H1 (cell line): ENCODE results near the gene GGT7. TPM values are rescaled to one million over a fixed set of nuclear protein-coding genes. Genes with fewer than 3 reads are reported as not detected.

ENCODE experiments used
- CTCF ChIA-PET: fragments of 300-600 bp; sonication (Branson Sonifier 250); formaldehyde crosslinking; loops from one replicate; lab custom pipeline; 2021; ENCODE audit not compliant: partially characterized antibody; lab: Charles Lee
- POLR2A ChIA-PET: fragments of 300-600 bp; sonication (Branson Sonifier 250); formaldehyde crosslinking; loops from one replicate; lab custom pipeline; 2021; ENCODE audit warnings: inconsistent platforms; ENCODE audit not compliant: partially characterized antibody; lab: Charles Lee
- DNase-seq, 2 experiments: peaks; one replicate each; pipeline versions ENCODE4 v3.0.0 to v3.0.0-alpha.2; 2010 to 2022; ENCODE audit warnings: low spot score in 2 of 2, low read depth in 1 of 2, mixed read lengths in 1 of 2
- FAIRE-seq: peaks from 2 replicates; lab custom pipeline; 2011; peaks lifted over from hg19 to GRCh38; lab: Jason Lieb, UNC
- H2AFZ ChIP-seq: 2 replicates; pipeline ENCODE4 v1.8.1; 2012; ENCODE audit warnings: low read length, inconsistent platforms
- H2AK5ac ChIP-seq: 2 replicates; pipeline ENCODE4 v1.6.1; 2013; ENCODE audit warnings: low read depth, low read length
- H2BK120ac ChIP-seq: replicated peaks from 2 replicates; pipeline ENCODE3; 2013; ENCODE audit warnings: low read depth, low read length, inconsistent platforms
- H2BK12ac ChIP-seq: 2 replicates; pipeline ENCODE4 v1.6.1; 2013; ENCODE audit warnings: low read depth, low read length
- H2BK15ac ChIP-seq: 2 replicates; pipeline ENCODE4 v1.6.1; 2013; ENCODE audit warnings: low read length
- H2BK20ac ChIP-seq: 2 replicates; pipeline ENCODE4 v1.6.1; 2013; ENCODE audit warnings: low read length
- H2BK5ac ChIP-seq: 2 replicates; pipeline ENCODE4 v1.6.1; 2013; ENCODE audit warnings: low read depth, low read length
- H3K14ac ChIP-seq: 2 replicates; pipeline ENCODE4 v1.6.1; 2013; ENCODE audit warnings: inconsistent platforms; ENCODE audit not compliant: insufficient read length
- H3K18ac ChIP-seq: 2 replicates; pipeline ENCODE4 v1.6.1; 2013; ENCODE audit warnings: low read length; ENCODE audit errors: extremely low read depth
- H3K23ac ChIP-seq: 2 replicates; pipeline ENCODE4 v1.6.1; 2013; ENCODE audit warnings: inconsistent platforms; ENCODE audit not compliant: insufficient read length
- H3K23me2 ChIP-seq: 2 replicates; pipeline ENCODE4 v1.6.1; 2013; ENCODE audit warnings: low read depth, low read length
- H3K27ac ChIP-seq: 2 replicates; pipeline ENCODE4 v1.6.1; 2011; ENCODE audit warnings: low read depth, low read length, inconsistent platforms
- H3K27me3 ChIP-seq, 4 experiments: replicated peaks in 1 of 4; 1 replicate in 1 of 4; 2 replicates in 3 of 4; pipeline versions ENCODE4 v1.6.1 to v1.8.1; 2011 to 2013; ENCODE audit warnings: low read length in 3 of 4, mild to moderate bottlenecking in 3 of 4, inconsistent platforms in 2 of 4, mixed read lengths in 2 of 4, moderate library complexity in 1 of 4; ENCODE audit not compliant: control insufficient read depth in 3 of 4, insufficient read depth in 3 of 4; ENCODE audit errors: extremely low read depth in 1 of 4
- H3K36me3 ChIP-seq, 4 experiments: 2 replicates each; pipeline versions ENCODE4 v1.6.1 to v1.8.1; 2011 to 2013; ENCODE audit warnings: mild to moderate bottlenecking in 4 of 4, low read length in 3 of 4, moderate library complexity in 2 of 4, control low read depth in 1 of 4, inconsistent platforms in 1 of 4; ENCODE audit not compliant: insufficient read depth in 4 of 4, control insufficient read depth in 2 of 4
- H3K4ac ChIP-seq: replicated peaks from 2 replicates; pipeline ENCODE3; 2013; ENCODE audit warnings: low read length, low read depth, mixed read lengths, inconsistent platforms; ENCODE audit not compliant: insufficient read length
- H3K4me1 ChIP-seq, 4 experiments: replicated peaks in 1 of 4; 1 replicate in 1 of 4; 2 replicates in 3 of 4; pipeline versions ENCODE4 v1.6.1 to v1.8.1; 2011 to 2013; ENCODE audit warnings: low read length in 3 of 4, inconsistent platforms in 2 of 4, mixed read lengths in 1 of 4; ENCODE audit not compliant: insufficient read depth in 4 of 4, control insufficient read depth in 3 of 4
- H3K4me2 ChIP-seq, 2 experiments: 2 replicates each; pipeline versions ENCODE4 v1.6.1 to v1.8.1; 2011 to 2013; ENCODE audit warnings: low read depth in 2 of 2, low read length in 2 of 2, control low read depth in 1 of 2, inconsistent platforms in 1 of 2, mild to moderate bottlenecking in 1 of 2; ENCODE audit not compliant: insufficient read depth in 1 of 2
- H3K4me3 ChIP-seq, 4 experiments: fragments of 200-600, 300-600 bp in 1 of 4; sonication (generic), shearing (Covaris generic), sonication (Bioruptor Twin) in 1 of 4; 2 replicates each; pipeline versions ENCODE4 v1.5.1 to v1.8.1; 2011 to 2016; ENCODE audit warnings: low read length in 4 of 4, low read depth in 3 of 4, control low read depth in 2 of 4, inconsistent platforms in 2 of 4, mild to moderate bottlenecking in 2 of 4, mixed read lengths in 1 of 4, moderate library complexity in 1 of 4; ENCODE audit not compliant: insufficient read depth in 2 of 4; ENCODE audit errors: extremely low read depth in 1 of 4
- H3K56ac ChIP-seq: replicated peaks from 2 replicates; pipeline ENCODE3; 2013; ENCODE audit warnings: low read depth, mild to moderate bottlenecking, mixed read lengths, low read length, inconsistent platforms; ENCODE audit not compliant: insufficient read length
- H3K79me1 ChIP-seq: 2 replicates; pipeline ENCODE4 v1.6.1; 2013; ENCODE audit warnings: low read depth, low read length, control low read depth
- H3K79me2 ChIP-seq, 2 experiments: 2 replicates each; pipeline versions ENCODE4 v1.6.1 to v1.8.1; 2012 to 2013; ENCODE audit warnings: low read length in 2 of 2, mild to moderate bottlenecking in 2 of 2, inconsistent platforms in 1 of 2; ENCODE audit not compliant: insufficient read depth in 2 of 2, control insufficient read depth in 1 of 2
- H3K9ac ChIP-seq, 4 experiments: replicated peaks in 1 of 4; 1 replicate in 1 of 4; 2 replicates in 3 of 4; pipeline versions ENCODE4 v1.6.1 to v1.8.1; 2011 to 2013; ENCODE audit warnings: low read depth in 3 of 4, low read length in 3 of 4, control low read depth in 2 of 4, mild to moderate bottlenecking in 2 of 4, moderate library complexity in 2 of 4, inconsistent platforms in 1 of 4; ENCODE audit errors: extremely low read depth in 1 of 4
- H3K9me3 ChIP-seq, 2 experiments: 2 replicates each; pipeline versions ENCODE4 v1.6.1 to v1.8.1; 2012 to 2013; ENCODE audit warnings: mild to moderate bottlenecking in 2 of 2, moderate library complexity in 2 of 2, control low read depth in 1 of 2, inconsistent platforms in 1 of 2, low read depth in 1 of 2, low read length in 1 of 2, mixed read lengths in 1 of 2; ENCODE audit not compliant: insufficient read depth in 2 of 2
- H4K20me1 ChIP-seq, 2 experiments: replicated peaks in 1 of 2; 2 replicates each; pipeline versions ENCODE3 to v1.8.1; 2011 to 2013; ENCODE audit warnings: inconsistent platforms in 2 of 2, low read length in 2 of 2, mild to moderate bottlenecking in 1 of 2; ENCODE audit not compliant: insufficient read depth in 2 of 2, control insufficient read depth in 1 of 2
- H4K5ac ChIP-seq: 2 replicates; pipeline ENCODE4 v1.6.1; 2013; ENCODE audit warnings: low read length, low read depth, mixed read lengths, inconsistent platforms; ENCODE audit not compliant: insufficient read length
- H4K8ac ChIP-seq: 2 replicates; pipeline ENCODE4 v1.8.0; 2013; ENCODE audit warnings: mild to moderate bottlenecking, moderate library complexity, low read length, inconsistent platforms; ENCODE audit not compliant: insufficient read depth; ENCODE audit errors: extremely low read depth
- H4K91ac ChIP-seq: replicated peaks from 2 replicates; pipeline ENCODE3; 2013; ENCODE audit warnings: low read length, mixed read lengths, inconsistent platforms; ENCODE audit not compliant: insufficient read length
- ASH2L ChIP-seq: fragments of 200-600, 300-600 bp; sonication (generic); IDR thresholded peaks from one replicate; pipeline ENCODE4 v1.7.1; 2017; ENCODE audit warnings: low read length
- EZH2 ChIP-seq: fragments of 200-600 bp; sonication (generic); IDR thresholded peaks from 2 replicates; pipeline ENCODE4 v1.7.1; 2012; ENCODE audit warnings: low read depth, mild to moderate bottlenecking, moderate library complexity, low read length, inconsistent platforms; ENCODE audit not compliant: severe bottlenecking
- HDAC2 ChIP-seq, 2 experiments: fragments of 300-600 bp in 1 of 2; sonication (generic) in 1 of 2; IDR thresholded peaks; 2 replicates each; pipeline ENCODE4 v1.6.1; 2011 to 2012; ENCODE audit warnings: low read depth in 2 of 2, low read length in 2 of 2, mild to moderate bottlenecking in 2 of 2, moderate library complexity in 2 of 2, borderline replicate concordance in 1 of 2, inconsistent platforms in 1 of 2
- KDM4A ChIP-seq: IDR thresholded peaks from one replicate; pipeline ENCODE4 v1.7.1; 2012; ENCODE audit warnings: low read depth, mild to moderate bottlenecking, moderate library complexity, low read length, inconsistent platforms; ENCODE audit not compliant: severe bottlenecking
- PHF8 ChIP-seq: fragments of 200-600 bp; sonication (generic); conservative IDR thresholded peaks from 2 replicates; pipeline ENCODE4 v1.7.1; 2012; ENCODE audit warnings: low read depth, mild to moderate bottlenecking, inconsistent platforms, low read length, moderate library complexity
- RAD21 ChIP-seq, 2 experiments: IDR thresholded peaks in 1 of 2; conservative IDR thresholded peaks in 1 of 2; 2 replicates each; pipeline ENCODE4 v1.6.1; 2011; ENCODE audit warnings: low read depth in 2 of 2, low read length in 2 of 2, improper control_type of control experiment in 1 of 2, inconsistent platforms in 1 of 2, mild to moderate bottlenecking in 1 of 2, moderate library complexity in 1 of 2
- TAF1 ChIP-seq: IDR thresholded peaks from 2 replicates; pipeline ENCODE4 v1.6.1; 2011; ENCODE audit warnings: mild to moderate bottlenecking, low read depth, low read length
- TAF7 ChIP-seq: optimal IDR thresholded peaks from 2 replicates; pipeline ENCODE3; 2011; ENCODE audit warnings: low read depth, mild to moderate bottlenecking, inconsistent platforms, low read length, moderate library complexity, borderline replicate concordance
- TBP ChIP-seq: IDR thresholded peaks from 2 replicates; pipeline ENCODE4 v1.6.1; 2011; ENCODE audit warnings: low read depth, low read length, improper control_type of control experiment
- WGBS, 2 experiments: shearing (Covaris generic) in 1 of 2; methylation state at CpG; one replicate each; pipeline versions ENCODE4 v1.1.6 to v1.1.7; 2013 to 2015; ENCODE audit warnings: low lambda C conversion rate in 2 of 2, mixed read lengths in 2 of 2, inconsistent platforms in 1 of 2, low coverage in 1 of 2, missing lambda C conversion rate in 1 of 2; ENCODE audit not compliant: insufficient replicate concordance in 2 of 2, insufficient coverage in 1 of 2, insufficient read length in 1 of 2; ENCODE audit errors: extremely low coverage in 1 of 2, missing lambda C conversion rate in 1 of 2; 5-methylcytosine and 5-hydroxymethylcytosine counted together
- polyA plus RNA-seq, 7 experiments: library from polyadenylated mRNA; depleted of rRNA in 3 of 7; stranded (reverse) in 5 of 7; unstranded in 2 of 7; fragments of >200 nt in 5 of 7; fragments of 200-250 nt in 2 of 7; gene quantifications; 1 replicate in 5 of 7; 2 replicates in 1 of 7; 4 replicates in 1 of 7; pipeline versions ENCODE4 v1.2.1 to v1.2.3, GENCODE V29; 2011 to 2013; ENCODE audit warnings: missing spikeins in 2 of 7, mixed read lengths in 2 of 7
- total RNA-seq: library from RNA; stranded (reverse); fragmentation: NEBNext Ultra II Directional; extraction: Animal tissue kit (Norgen Biotek cat#: 25700); gene quantifications from 2 replicates; pipeline ENCODE4 v1.2.1, GENCODE V29; 2021

Gene GGT7
- total and polyA plus RNA-seq, 2 of the 8 experiments (the other 6 are each of a cell fraction or from before 2014, with no cell fraction given) = 20.2 to 25.5 TPM

- peaks cover 14% of the 10 kb centered on the region for H3K23me2 ChIP-seq
- no peak within 1 kb of the TSS; the same call in 1 of the 2 replicates for H2BK5ac ChIP-seq
- H2BK12ac ChIP-seq = no peak within 1 kb of the TSS
- FAIRE-seq (no peak), DNase-seq (peak in 1 of 2 experiments; percentile 99)
- H3K4me1 ChIP-seq = peaks cover 0 to 10% (median 4%) of the 10 kb centered on the region in 4 experiments; a peak in 4 of 7 replicates
- peak within 1 kb of the TSS; percentile 5; the same call in 1 of the 2 replicates for H4K8ac ChIP-seq
- peak within 1 kb of the TSS in 2 of 4 experiments; percentile 14 to 37; a peak in 4 of 7 replicates for H3K9ac ChIP-seq
- no peak within 1 kb of the TSS for H2BK20ac ChIP-seq
- peak within 1 kb of the TSS; percentile 17 for H3K56ac ChIP-seq
- peak within 1 kb of the TSS; percentile 36 to 85 for H3K4me2 ChIP-seq
- no peak within 1 kb of the TSS for H4K5ac ChIP-seq
- no peak within 1 kb of the TSS for H3K4ac ChIP-seq
- no peaks in the 10 kb centered on the region for H3K36me3 ChIP-seq
- peaks cover 0 to 17% (median 13%) of the 10 kb centered on the region in 4 experiments; a peak in 6 of 7 replicates for H3K27me3 ChIP-seq
- TF ChIP-seq PHF8 (peak; percentile 55), EZH2 (peak; percentile 36), RAD21 (IDR thresholded peaks at IDR 0.05 in 1 of 2, conservative IDR thresholded peaks at IDR 0.05 in 1 of 2; ENCODE audit: low read depth in 2 of 2, low read length in 2 of 2) (no peak), TBP (0 out of 2 replicates have a peak, but pooled peaks have one; percentile 17), KDM4A (peak; percentile 68), TAF7 (no peak), HDAC2 (IDR thresholded peaks at IDR 0.05; ENCODE audit: borderline replicate concordance in 1 of 2, low read depth in 2 of 2, low read length in 2 of 2) (peak in 1 of 2 experiments; percentile 55; a peak in 1 of 4 replicates), TAF1 (peak; percentile 66; the same call in 1 of the 2 replicates), ASH2L (peak; percentile 58)
- peaks cover 0 to 6% of the 10 kb centered on the region in 2 experiments; a peak in 1 of 4 replicates for H3K79me2 ChIP-seq
- POLR2A ChIA-PET = interaction anchor here (0.9 to 1.9 kb wide), 6 partner anchors 11 to 124 kb away, joined by 3 to 6 read pairs (median 3); partner anchors contain the start of genes GSS and MYH7B
- no peaks in the 10 kb centered on the region; the same call in 1 of the 2 replicates for H3K79me1 ChIP-seq
- H3K9me3 ChIP-seq = no peaks in the 10 kb centered on the region
- H3K23ac ChIP-seq = no peak within 1 kb of the TSS
- H2BK15ac ChIP-seq = no peak within 1 kb of the TSS
- H2BK120ac ChIP-seq = no peak within 1 kb of the TSS
- peak within 1 kb of the TSS; percentile 68 to 98 (median 76) for H3K4me3 ChIP-seq
- CTCF ChIA-PET = interaction anchor here (0.6 to 6.6 kb wide), 13 partner anchors 11 to 125 kb away, joined by 3 to 64 read pairs (median 5); partner anchors contain the start of genes GSS and MYH7B
- H2AFZ ChIP-seq = peak within 1 kb of the TSS; percentile 80
- no peak within 1 kb of the TSS; the same call in none of the 2 replicates for H3K18ac ChIP-seq
- no peak within 1 kb of the TSS; the same call in 1 of the 2 replicates for H2AK5ac ChIP-seq
- no peak within 1 kb of the TSS for H3K14ac ChIP-seq
- WGBS, 2 experiments = 4% methylated on average over 34 of the region's 63 CpGs; no CpG with 5 or more reads in 1 of the 2 experiments
- no peak within 1 kb of the TSS for H3K27ac ChIP-seq
- peaks cover 0 to 3% of the 10 kb centered on the region in 2 experiments for H4K20me1 ChIP-seq
- H4K91ac ChIP-seq = peak within 1 kb of the TSS; percentile 6
Observed at GRCh38 chr20:34876406-34877282, 4.0 kb upstream of the GGT7 start, which contains the start of gene ACSS2. ACSS2 (plus strand) TSS chr20:34876612; CDS start chr20:34876646, 34 bp downstream.
